HepG2 (cell line): ENCODE measurements around the gene TEF. TPM values are rescaled to one million over a fixed set of nuclear protein-coding genes. Genes with fewer than 3 reads are reported as not detected.

Experiments
- ATF7 ChIP-seq, 2 experiments: fragments of 450-650 bp in 1 of 2; sonication (generic) in 1 of 2; formaldehyde crosslinking in 1 of 2; IDR thresholded peaks; 2 replicates each; pipeline versions ENCODE4 v1.4.0 to v1.6.1; 2016 to 2020; ENCODE audit warnings: antibody characterized with exemption in 1 of 2, mild to moderate bottlenecking in 1 of 2, missing genetic modification reagents in 1 of 2
- CREM ChIP-seq, 2 experiments: sonication (generic) in 1 of 2; formaldehyde crosslinking in 1 of 2; IDR thresholded peaks; 2 replicates each; pipeline versions ENCODE4 v1.4.0 to v1.6.1; 2016 to 2020; ENCODE audit warnings: antibody characterized with exemption in 1 of 2, mild to moderate bottlenecking in 1 of 2, missing genetic modification reagents in 1 of 2
- EEA1 ChIP-seq: sonication (generic); formaldehyde crosslinking; IDR thresholded peaks from 2 replicates; pipeline ENCODE4 v1.5.1; 2020; ENCODE audit warnings: mild to moderate bottlenecking, missing genetic modification reagents, borderline replicate concordance
- ETV6 ChIP-seq: sonication (generic); formaldehyde crosslinking; conservative IDR thresholded peaks from 2 replicates; pipeline ENCODE4 v1.4.0; 2020; ENCODE audit warnings: missing genetic modification reagents
- HMG20A ChIP-seq: IDR thresholded peaks from 2 replicates; pipeline ENCODE4 v1.6.1; 2016; ENCODE audit warnings: borderline replicate concordance
- HOXD1 ChIP-seq: sonication (generic); formaldehyde crosslinking; IDR thresholded peaks from 2 replicates; pipeline ENCODE4 v1.5.0; 2020; ENCODE audit warnings: missing genetic modification reagents
- PAX8 ChIP-seq: sonication (generic); formaldehyde crosslinking; IDR thresholded peaks from 2 replicates; pipeline ENCODE4 v1.8.0; 2022; ENCODE audit warnings: mild to moderate bottlenecking, missing genetic modification reagents, borderline replicate concordance
- RAD21 ChIP-seq: fragments of 450-650 bp; formaldehyde crosslinking; IDR thresholded peaks from 2 replicates; pipeline ENCODE4 v1.5.0; 2020; ENCODE audit warnings: mild to moderate bottlenecking
- SOX13 ChIP-seq, 3 experiments: fragments of 450-650 bp in 1 of 3; sonication (generic) in 1 of 3; formaldehyde crosslinking in 1 of 3; IDR thresholded peaks in 2 of 3; conservative IDR thresholded peaks in 1 of 3; 2 replicates each; pipeline versions ENCODE4 v1.5.0 to v1.6.1; 2016 to 2020; ENCODE audit warnings: antibody characterized with exemption in 1 of 3, mild to moderate bottlenecking in 1 of 3, missing compliant biosample characterization in 1 of 3, missing genetic modification reagents in 1 of 3, moderate library complexity in 1 of 3
- TAF1 ChIP-seq: sonication (generic); formaldehyde crosslinking; IDR thresholded peaks from 2 replicates; pipeline ENCODE4 v1.4.0; 2020; ENCODE audit warnings: missing genetic modification reagents
- TBL1XR1 ChIP-seq: fragments of 150-350 bp; IDR thresholded peaks from 2 replicates; pipeline ENCODE4 v1.6.1; 2014; ENCODE audit warnings: borderline replicate concordance, low read length; ENCODE audit not compliant: partially characterized antibody
- ZFX ChIP-seq: sonication (generic); formaldehyde crosslinking; IDR thresholded peaks from 2 replicates; pipeline ENCODE4 v1.4.0; 2020; ENCODE audit warnings: mild to moderate bottlenecking, low read depth, missing genetic modification reagents, moderate library complexity
- ZMYM4 ChIP-seq: sonication (generic); formaldehyde crosslinking; IDR thresholded peaks from 2 replicates; pipeline ENCODE4 v1.8.1; 2023; ENCODE audit warnings: mild to moderate bottlenecking, missing genetic modification reagents
- ZNF143 ChIP-seq: sonication (generic); formaldehyde crosslinking; IDR thresholded peaks from 2 replicates; pipeline ENCODE4 v1.4.0; 2020; ENCODE audit warnings: missing genetic modification reagents
- ZNF230 ChIP-seq: sonication (generic); formaldehyde crosslinking; IDR thresholded peaks from 2 replicates; pipeline ENCODE4 v1.4.0; 2020; ENCODE audit warnings: mild to moderate bottlenecking, missing genetic modification reagents
- ZNF24 ChIP-seq: fragments of 450-650 bp; IDR thresholded peaks from 2 replicates; pipeline ENCODE4 v1.6.1; 2017; ENCODE audit warnings: antibody characterized with exemption, mild to moderate bottlenecking
- ZNF251 ChIP-seq: sonication (generic); formaldehyde crosslinking; IDR thresholded peaks from 2 replicates; pipeline ENCODE4 v1.9.0; 2021; ENCODE audit warnings: mild to moderate bottlenecking, missing genetic modification reagents
- ZNF337 ChIP-seq: sonication (generic); formaldehyde crosslinking; IDR thresholded peaks from 2 replicates; pipeline ENCODE4 v1.5.1; 2020; ENCODE audit warnings: missing genetic modification reagents, low read depth, mild to moderate bottlenecking, borderline replicate concordance
- ZNF619 ChIP-seq: sonication (generic); formaldehyde crosslinking; IDR thresholded peaks from 2 replicates; pipeline ENCODE4 v1.4.0; 2020; ENCODE audit warnings: mild to moderate bottlenecking, missing genetic modification reagents
- ZNF674 ChIP-seq: sonication (generic); formaldehyde crosslinking; IDR thresholded peaks from 2 replicates; pipeline ENCODE4 v1.5.0; 2020; ENCODE audit warnings: low read depth, mild to moderate bottlenecking, missing genetic modification reagents
- ZNF766 ChIP-seq: sonication (generic); formaldehyde crosslinking; IDR thresholded peaks from 2 replicates; pipeline ENCODE4 v1.5.0; 2020; ENCODE audit warnings: missing genetic modification reagents, borderline replicate concordance
- polyA plus RNA-seq, 8 experiments: library from polyadenylated mRNA; depleted of rRNA in 3 of 8; stranded (reverse) in 7 of 8; unstranded in 1 of 8; fragments of >200 nt; fragmentation: Illumina TruSeq in 4 of 8; extraction: Trizol in 4 of 8; gene quantifications; 2 replicates each; pipeline versions ENCODE4 v1.2.1 to v1.2.3, GENCODE V29; 2011 to 2016; ENCODE audit warnings: low read depth in 4 of 8, missing spikeins in 1 of 8, mixed read lengths in 1 of 8; ENCODE audit not compliant: insufficient read depth in 1 of 8
- total RNA-seq, 5 experiments: library from RNA; depleted of rRNA; stranded (reverse); fragments of >200 nt; fragmentation: Illumina TruSeq; extraction: Trizol; gene quantifications; 2 replicates each; pipeline ENCODE4 v1.2.3, GENCODE V29; 2016; ENCODE audit warnings: low read depth in 1 of 5
- TF ChIP-seq, protein P1 (sequence below): sonication (generic); formaldehyde crosslinking; conservative IDR thresholded peaks from 2 replicates; pipeline ENCODE4 v1.4.0; 2020; ENCODE audit warnings: missing genetic modification reagents
- TF ChIP-seq, protein P2 (sequence below): sonication (generic); formaldehyde crosslinking; IDR thresholded peaks from 2 replicates; pipeline ENCODE4 v1.4.0; 2020; ENCODE audit warnings: mild to moderate bottlenecking, missing genetic modification reagents
- TF ChIP-seq, protein P3 (sequence below): sonication (generic); formaldehyde crosslinking; IDR thresholded peaks from 2 replicates; pipeline ENCODE4 v1.4.0; 2020; ENCODE audit warnings: mild to moderate bottlenecking, missing genetic modification reagents, borderline replicate concordance
- TF ChIP-seq, protein P4 (sequence below): sonication (generic); formaldehyde crosslinking; IDR thresholded peaks from 2 replicates; pipeline ENCODE4 v1.5.0; 2020; ENCODE audit warnings: missing genetic modification reagents

Gene TEF
- total and polyA plus RNA-seq, 2 of the 13 experiments (the other 11 are each of a cell fraction or from before 2014, with no cell fraction given) = 7.6 to 11.2 TPM

DNA sequence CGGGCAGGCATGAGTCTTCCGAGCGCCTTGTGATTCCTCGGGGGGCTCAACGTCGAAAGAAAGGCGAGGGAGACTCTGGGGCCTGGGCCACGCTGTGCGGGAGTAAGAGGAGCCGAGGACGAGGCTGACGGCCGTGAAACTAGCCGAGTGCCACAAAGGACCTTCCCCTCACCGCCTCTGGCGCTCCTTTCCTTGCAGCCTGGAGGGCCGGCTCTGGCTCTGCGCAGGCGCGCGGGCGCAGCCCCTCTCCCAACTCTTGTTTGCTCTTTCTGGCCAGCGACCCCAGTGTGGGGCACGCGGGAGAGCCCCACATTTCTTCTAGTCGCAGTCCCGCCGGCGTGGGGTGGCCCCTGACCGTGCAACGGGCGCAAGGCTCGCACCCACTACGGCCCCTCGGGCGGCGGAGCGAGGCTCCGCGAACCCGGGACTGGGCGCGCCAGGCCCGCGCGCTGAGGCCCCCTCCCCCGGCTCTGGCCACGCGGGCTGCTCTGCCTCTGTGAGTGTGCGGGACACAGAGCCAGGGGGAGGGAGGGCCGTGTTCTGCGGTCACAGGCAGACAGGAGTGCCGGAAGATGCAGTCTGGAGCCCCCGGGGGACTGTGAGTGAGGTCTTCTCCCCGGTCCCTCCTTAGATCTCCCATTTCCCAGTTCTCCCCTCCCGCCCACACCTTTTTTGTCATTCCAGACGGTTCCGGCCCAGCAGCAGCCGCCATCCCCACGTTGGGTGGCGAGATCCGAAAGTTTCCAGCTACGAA, 65.9 kb downstream of the TEF start (continued):
- TF ChIP-seq ZNF251 (CRISPR knock-in tag) (no peak), ZNF619 (CRISPR knock-in tag) (no peak), ZNF24 (no peak), CREM (IDR thresholded peaks at IDR 0.05) (no peak), CREM (CRISPR knock-in tag; IDR thresholded peaks at IDR 0.05) (no peak), EEA1 (CRISPR knock-in tag) (no peak), ETV6 (CRISPR knock-in tag) (no peak; the same call in 1 of the 2 replicates), ZNF230 (peak; percentile 21; the same call in 1 of the 2 replicates), SOX13 (IDR thresholded peaks at IDR 0.05) (no peak), SOX13 (CRISPR knock-in tag; conservative IDR thresholded peaks at IDR 0.05 in 1 of 2, IDR thresholded peaks at IDR 0.05 in 1 of 2) (no peak), TAF1 (CRISPR knock-in tag) (no peak), ZNF766 (CRISPR knock-in tag) (0 out of 2 replicates have a peak, but pooled peaks have one; percentile 8), TBL1XR1 (no peak), ZNF143 (CRISPR knock-in tag) (no peak), ZFX (CRISPR knock-in tag) (no peak), HOXD1 (no peak), ZNF674 (CRISPR knock-in tag) (no peak), HMG20A (no peak; the same call in 1 of the 2 replicates), RAD21 (CRISPR knock-in tag) (peak; percentile 60; the same call in 1 of the 2 replicates), ATF7 (IDR thresholded peaks at IDR 0.05) (no peak), ATF7 (CRISPR knock-in tag; IDR thresholded peaks at IDR 0.05) (no peak), PAX8 (CRISPR knock-in tag) (no peak), ZNF337 (CRISPR knock-in tag) (no peak), ZMYM4 (CRISPR knock-in tag) (0 out of 2 replicates have a peak, but pooled peaks have one; percentile 1)
- TF ChIP-seq, protein P1, sequence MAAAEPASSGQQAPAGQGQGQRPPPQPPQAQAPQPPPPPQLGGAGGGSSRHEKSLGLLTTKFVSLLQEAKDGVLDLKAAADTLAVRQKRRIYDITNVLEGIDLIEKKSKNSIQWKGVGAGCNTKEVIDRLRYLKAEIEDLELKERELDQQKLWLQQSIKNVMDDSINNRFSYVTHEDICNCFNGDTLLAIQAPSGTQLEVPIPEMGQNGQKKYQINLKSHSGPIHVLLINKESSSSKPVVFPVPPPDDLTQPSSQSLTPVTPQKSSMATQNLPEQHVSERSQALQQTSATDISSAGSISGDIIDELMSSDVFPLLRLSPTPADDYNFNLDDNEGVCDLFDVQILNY = no peak
- TF ChIP-seq, protein P2, sequence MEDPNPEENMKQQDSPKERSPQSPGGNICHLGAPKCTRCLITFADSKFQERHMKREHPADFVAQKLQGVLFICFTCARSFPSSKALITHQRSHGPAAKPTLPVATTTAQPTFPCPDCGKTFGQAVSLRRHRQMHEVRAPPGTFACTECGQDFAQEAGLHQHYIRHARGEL (CRISPR knock-in tag) = no peak
- TF ChIP-seq, protein P3, sequence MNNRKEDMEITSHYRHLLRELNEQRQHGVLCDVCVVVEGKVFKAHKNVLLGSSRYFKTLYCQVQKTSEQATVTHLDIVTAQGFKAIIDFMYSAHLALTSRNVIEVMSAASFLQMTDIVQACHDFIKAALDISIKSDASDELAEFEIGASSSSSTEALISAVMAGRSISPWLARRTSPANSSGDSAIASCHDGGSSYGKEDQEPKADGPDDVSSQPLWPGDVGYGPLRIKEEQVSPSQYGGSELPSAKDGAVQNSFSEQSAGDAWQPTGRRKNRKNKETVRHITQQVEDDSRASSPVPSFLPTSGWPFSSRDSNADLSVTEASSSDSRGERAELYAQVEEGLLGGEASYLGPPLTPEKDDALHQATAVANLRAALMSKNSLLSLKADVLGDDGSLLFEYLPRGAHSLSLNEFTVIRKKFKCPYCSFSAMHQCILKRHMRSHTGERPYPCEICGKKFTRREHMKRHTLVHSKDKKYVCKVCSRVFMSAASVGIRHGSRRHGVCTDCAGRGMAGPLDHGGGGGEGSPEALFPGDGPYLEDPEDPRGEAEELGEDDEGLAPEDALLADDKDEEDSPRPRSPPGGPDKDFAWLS (CRISPR knock-in tag) = no peak
- TF ChIP-seq, protein P4, sequence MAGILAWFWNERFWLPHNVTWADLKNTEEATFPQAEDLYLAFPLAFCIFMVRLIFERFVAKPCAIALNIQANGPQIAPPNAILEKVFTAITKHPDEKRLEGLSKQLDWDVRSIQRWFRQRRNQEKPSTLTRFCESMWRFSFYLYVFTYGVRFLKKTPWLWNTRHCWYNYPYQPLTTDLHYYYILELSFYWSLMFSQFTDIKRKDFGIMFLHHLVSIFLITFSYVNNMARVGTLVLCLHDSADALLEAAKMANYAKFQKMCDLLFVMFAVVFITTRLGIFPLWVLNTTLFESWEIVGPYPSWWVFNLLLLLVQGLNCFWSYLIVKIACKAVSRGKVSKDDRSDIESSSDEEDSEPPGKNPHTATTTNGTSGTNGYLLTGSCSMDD = no peak
